GM12865 (cell line): Measurements from ENCODE around the gene ROBO1.

Source experiments
- DNase-seq: peaks from one replicate; pipeline ENCODE4 v3.0.0; 2010; ENCODE audit warnings: low read depth
- H3K4me3 ChIP-seq: 2 replicates; pipeline ENCODE4 v1.5.1; 2011; ENCODE audit warnings: mild to moderate bottlenecking, low read depth, low read length, control low read depth
- TF ChIP-seq, protein P1 (sequence below): IDR thresholded peaks from 2 replicates; pipeline ENCODE4 v1.5.1; 2011; ENCODE audit warnings: low read length, control low read depth, low read depth, inconsistent platforms; ENCODE audit not compliant: insufficient read depth; ENCODE audit errors: missing control alignments

ROBO1 gene

DNA sequence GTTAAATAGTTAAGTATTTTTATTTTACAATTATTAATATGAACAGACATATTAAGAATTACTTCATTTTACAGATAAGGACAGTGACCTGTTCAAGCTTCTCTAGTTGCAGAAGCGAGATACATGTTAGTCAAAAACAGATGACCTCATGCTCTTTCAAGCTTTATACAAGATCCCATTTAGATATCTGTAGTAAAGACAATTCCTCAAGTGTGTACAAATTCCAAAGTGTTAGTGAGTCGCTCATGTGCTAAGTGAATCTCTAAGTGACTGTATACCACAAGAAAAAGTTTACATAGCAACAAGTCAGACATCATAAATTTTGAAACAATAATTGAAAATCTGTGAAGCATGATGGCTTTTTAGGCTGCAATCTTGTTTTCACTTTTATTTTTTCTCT, 293.8 kb downstream of the ROBO1 start:
- no peak for DNase-seq
- no peak overlapping the region for H3K4me3 ChIP-seq
- TF ChIP-seq, protein P1, sequence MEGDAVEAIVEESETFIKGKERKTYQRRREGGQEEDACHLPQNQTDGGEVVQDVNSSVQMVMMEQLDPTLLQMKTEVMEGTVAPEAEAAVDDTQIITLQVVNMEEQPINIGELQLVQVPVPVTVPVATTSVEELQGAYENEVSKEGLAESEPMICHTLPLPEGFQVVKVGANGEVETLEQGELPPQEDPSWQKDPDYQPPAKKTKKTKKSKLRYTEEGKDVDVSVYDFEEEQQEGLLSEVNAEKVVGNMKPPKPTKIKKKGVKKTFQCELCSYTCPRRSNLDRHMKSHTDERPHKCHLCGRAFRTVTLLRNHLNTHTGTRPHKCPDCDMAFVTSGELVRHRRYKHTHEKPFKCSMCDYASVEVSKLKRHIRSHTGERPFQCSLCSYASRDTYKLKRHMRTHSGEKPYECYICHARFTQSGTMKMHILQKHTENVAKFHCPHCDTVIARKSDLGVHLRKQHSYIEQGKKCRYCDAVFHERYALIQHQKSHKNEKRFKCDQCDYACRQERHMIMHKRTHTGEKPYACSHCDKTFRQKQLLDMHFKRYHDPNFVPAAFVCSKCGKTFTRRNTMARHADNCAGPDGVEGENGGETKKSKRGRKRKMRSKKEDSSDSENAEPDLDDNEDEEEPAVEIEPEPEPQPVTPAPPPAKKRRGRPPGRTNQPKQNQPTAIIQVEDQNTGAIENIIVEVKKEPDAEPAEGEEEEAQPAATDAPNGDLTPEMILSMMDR: no peak

- no peak for DNase-seq
- TF ChIP-seq, protein P1: no peak
- no peak overlapping the region for H3K4me3 ChIP-seq
Measured at GRCh38 chr3:79467721-79468120, 300.1 kb downstream of the ROBO1 start.

- H3K4me3 ChIP-seq: no peak overlapping the region
- DNase-seq: peak; percentile 1
- TF ChIP-seq, protein P1: no peak
Measured at GRCh38 chr3:79461129-79461792, 306.5 kb downstream of the ROBO1 start.

GRCh38 chr3:79453600-79453999, 314.2 kb downstream of the ROBO1 start:
- no peak overlapping the region for H3K4me3 ChIP-seq
- TF ChIP-seq, protein P1: no peak
- no peak for DNase-seq

- DNase-seq: no peak
- TF ChIP-seq, protein P1: no peak
- H3K4me3 ChIP-seq: no peak overlapping the region
Measured at GRCh38 chr3:79436387-79436786, 331.4 kb downstream of the ROBO1 start.

GRCh38 chr3:79427081-79427480, 340.7 kb downstream of the ROBO1 start:
- H3K4me3 ChIP-seq: no peak overlapping the region
- no peak for DNase-seq
- TF ChIP-seq, protein P1: no peak

DNA sequence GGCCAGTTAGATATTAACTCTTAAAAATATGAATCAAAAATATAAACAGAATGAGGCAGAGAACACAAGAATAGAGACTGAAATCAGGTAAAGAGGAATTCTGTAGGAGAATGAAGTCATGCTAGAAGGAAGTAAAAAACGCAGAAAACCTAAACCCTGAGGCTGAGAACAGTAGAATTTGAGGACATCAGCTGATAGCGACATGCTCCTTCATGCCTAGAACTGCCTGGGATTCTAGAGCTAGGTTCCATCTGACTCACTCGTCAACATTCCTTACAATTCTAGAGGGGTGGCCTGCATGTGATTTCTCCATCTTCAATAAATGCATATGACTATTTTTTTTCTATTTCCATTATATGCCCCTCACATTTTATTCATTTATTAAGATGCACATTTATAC, 343.0 kb downstream of the ROBO1 start:
- TF ChIP-seq, protein P1: no peak
- DNase-seq: no peak
- H3K4me3 ChIP-seq: no peak overlapping the region
